HG03442 (cell line): ENCODE data around the gene TANGO6.
"Not testable (repeated sequence)": the region's sequence is repeated elsewhere in the genome, so short reads cannot be mapped to it uniquely, and the experiment has no call there.

ENCODE experiments used
- ATAC-seq: cut with Tn5 transposase; IDR thresholded peaks from one replicate; pipeline ENCODE4 v1.9.1; 2021; ENCODE audit warnings: mild to moderate bottlenecking, moderate library complexity; ENCODE audit not compliant: unreplicated experiment

Gene TANGO6

DNA sequence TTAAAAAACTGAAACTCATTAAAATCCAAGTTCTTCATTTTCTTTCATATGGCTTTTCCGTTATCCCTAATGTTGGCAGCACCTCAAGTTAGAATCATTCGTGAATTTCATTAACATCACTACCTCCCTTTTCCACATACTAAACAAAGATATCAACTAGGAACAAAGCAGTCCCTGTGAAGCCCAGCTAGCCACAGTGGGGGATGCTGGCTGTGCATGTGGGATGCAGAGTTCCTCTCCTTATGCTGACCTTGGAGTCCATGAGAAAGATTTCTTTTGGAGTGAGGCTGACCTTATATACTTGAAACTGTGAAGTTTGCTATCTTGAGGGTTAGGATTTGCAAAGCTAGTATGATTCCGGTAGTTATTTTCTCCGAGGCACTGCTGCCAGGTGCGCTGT lies 117.6 kb downstream of the TANGO6 start:
- no peak for ATAC-seq

GRCh38 chr16:68961778-68962402 lies 118.6 kb downstream of the TANGO6 start:
- no peak for ATAC-seq

DNA sequence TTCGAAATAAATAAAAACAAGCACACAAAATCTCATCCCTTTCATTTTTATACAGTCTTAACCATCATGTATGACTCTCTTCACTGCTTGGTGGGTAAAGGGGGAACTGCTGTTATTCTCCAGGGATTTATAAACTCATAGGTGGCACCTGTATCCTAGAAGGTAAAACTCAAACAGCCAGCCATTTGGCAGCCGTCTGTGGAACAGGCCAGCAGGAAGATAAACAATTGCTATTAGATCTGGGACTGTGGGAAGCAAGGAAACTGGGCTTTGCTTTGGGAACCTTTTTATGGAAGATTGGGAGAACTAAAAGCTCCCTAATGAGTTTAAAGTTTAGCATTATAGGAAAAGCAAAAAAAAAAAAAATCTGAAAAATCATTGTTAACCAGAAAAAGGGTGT lies 126.0 kb downstream of the TANGO6 start:
- ATAC-seq: no peak

- ATAC-seq: no peak
Measured at GRCh38 chr16:68972013-68972412, 128.7 kb downstream of the TANGO6 start.

- ATAC-seq: no peak
Measured at GRCh38 chr16:68972720-68973119, 129.4 kb downstream of the TANGO6 start.

GRCh38 chr16:68973611-68974120 lies 130.3 kb downstream of the TANGO6 start:
- ATAC-seq: no peak

DNA sequence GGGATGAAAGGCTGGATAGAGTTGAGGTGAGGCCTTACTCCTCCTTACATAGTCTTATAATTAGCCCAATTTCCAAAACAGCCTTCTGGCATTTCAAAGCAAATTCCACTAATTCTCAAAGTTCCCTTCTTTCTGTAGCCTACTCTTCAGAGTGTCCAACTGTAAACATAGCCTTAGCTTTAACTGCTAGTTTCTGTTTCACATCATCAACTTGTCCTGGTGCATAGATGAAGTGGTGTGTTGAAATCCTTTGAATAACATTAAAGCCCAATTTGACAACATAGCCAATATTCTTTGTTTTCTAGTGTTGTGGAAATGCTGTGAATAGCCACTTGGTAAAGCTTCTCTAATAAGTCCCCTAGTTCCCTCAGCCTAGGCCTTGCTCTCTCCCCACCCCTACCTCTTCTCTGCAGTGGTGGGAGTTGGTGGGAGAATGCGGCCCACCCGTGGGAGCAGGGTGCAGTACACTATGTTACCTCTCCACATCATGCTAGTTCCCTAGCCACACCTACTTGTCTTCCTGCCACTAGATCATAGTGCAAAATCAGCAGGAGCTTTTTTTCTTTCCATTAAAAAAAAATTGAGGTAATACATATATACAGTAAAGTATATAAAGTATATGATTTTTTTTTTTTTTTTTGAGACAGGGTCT lies 135.1 kb downstream of the TANGO6 start:
- no peak for ATAC-seq

DNA sequence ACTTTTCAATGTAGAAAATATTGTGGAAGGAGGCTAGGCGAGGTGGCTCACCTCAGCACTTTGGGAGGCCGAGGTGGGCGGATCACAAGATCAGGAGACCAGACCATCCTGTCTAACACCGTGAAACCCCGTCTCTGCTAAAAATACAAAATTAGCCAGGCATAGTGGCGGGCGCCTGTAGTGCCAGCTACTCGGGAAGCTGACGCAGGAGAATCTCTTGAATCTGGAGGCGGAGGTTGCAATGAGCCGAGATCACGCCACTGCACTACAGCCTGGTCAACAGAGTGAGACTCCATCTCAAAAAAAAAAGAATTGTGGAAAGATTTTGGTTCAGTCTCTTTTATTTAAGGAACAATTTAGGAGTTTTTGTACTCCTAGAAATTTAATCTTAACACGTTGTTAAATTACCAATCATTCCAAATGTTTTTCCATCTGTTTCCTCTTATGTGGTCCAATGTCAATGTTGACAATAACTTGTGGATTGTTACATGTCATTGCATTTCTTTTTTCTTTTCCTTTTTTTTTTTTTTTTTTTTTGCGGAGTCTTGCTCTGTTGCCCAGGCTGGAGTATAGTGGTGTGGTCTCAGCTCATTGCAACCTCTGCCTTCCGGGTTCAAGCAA lies 137.5 kb downstream of the TANGO6 start:
- no peak for ATAC-seq

GRCh38 chr16:68981971-68982370 lies 138.6 kb downstream of the TANGO6 start:
- ATAC-seq: no peak

DNA sequence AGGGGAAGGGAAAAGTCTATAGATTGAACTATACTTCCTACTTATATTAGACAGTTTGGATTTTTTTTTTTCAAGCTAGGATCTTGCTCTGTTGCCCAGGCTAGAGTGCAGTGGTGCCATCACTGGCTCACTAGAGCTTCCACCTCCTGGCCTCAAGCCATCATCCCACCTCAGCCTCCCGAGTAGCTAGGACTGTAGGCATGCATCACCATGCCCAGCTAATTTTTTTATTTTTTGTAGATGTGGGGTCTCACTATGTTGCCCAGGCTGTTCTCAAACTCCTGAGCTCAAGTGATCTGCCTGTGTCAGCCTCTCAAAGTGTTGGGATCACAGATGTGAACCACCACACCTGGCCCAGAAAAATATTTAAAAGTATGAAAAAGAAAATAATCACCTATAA lies 141.1 kb downstream of the TANGO6 start:
- ATAC-seq: no peak

DNA sequence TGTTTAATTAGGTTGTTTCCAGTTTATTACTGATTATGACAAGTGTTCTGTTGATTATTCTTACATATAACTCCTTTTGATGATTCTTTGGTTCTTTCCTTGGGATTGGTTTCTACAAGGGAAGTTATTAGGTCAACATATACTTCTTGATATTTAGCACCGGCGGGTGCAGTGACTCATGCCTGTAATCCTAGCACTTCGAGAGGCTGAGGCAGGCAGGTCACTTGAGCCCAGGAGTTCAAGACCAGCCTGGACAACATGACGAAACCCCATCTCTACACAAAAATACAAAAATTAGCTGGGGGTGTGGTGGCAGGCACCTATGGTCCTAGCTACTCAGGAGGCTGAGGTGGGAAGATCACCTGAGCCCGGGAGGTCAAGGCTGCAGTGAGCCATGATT lies 141.9 kb downstream of the TANGO6 start:
- ATAC-seq: no peak

- no peak for ATAC-seq
Measured at GRCh38 chr16:68985855-68986254, 142.5 kb downstream of the TANGO6 start.

GRCh38 chr16:68987734-68988457 lies 144.6 kb downstream of the TANGO6 start:
- no peak for ATAC-seq

- not testable (repeated sequence) for ATAC-seq
Measured at GRCh38 chr16:68990172-68990845, 147.0 kb downstream of the TANGO6 start.

GRCh38 chr16:68991075-68991474 lies 147.7 kb downstream of the TANGO6 start:
- no peak for ATAC-seq

- ATAC-seq: no peak
Measured at GRCh38 chr16:68992521-68992920, 149.2 kb downstream of the TANGO6 start.

GRCh38 chr16:68993456-68993855 lies 150.1 kb downstream of the TANGO6 start:
- no peak for ATAC-seq

DNA sequence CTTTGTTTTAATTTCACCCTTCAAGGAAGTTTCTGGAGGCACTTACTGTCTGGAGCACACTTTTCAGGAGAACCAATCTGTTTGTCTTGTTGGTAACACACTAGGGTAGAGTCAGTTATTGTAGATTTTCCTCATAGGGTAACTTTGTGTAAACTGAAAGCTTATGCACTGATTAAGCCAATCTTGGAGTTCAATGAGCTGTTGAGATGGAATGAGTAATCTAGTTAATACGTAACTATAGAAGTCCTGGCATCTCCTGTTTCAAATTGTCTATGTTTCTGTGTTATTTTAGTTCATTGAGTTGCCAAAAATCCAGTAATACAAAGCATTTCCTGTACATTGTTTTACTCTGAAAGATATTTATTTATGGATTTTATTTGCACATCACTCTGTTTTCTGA lies 150.6 kb downstream of the TANGO6 start:
- ATAC-seq: no peak

DNA sequence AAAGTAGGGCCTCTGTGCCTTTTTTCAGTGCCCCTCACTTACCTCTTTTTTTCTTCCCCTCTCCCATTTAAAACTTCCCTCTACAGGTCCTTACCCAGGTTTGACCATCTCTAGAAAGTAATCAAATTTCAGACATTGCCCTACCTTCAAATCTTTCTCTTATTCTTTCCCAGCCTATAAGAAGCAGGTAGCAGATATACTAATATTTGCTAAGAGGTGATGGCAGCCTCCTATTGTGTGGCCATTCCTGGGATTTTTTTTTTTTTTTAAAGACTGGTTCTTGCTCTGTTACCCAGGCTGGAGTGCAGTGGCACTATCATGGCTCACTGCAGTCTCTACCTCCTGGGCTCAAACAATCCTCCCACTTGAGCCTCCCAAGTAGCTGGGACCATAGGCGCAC lies 151.0 kb downstream of the TANGO6 start:
- ATAC-seq: no peak

DNA sequence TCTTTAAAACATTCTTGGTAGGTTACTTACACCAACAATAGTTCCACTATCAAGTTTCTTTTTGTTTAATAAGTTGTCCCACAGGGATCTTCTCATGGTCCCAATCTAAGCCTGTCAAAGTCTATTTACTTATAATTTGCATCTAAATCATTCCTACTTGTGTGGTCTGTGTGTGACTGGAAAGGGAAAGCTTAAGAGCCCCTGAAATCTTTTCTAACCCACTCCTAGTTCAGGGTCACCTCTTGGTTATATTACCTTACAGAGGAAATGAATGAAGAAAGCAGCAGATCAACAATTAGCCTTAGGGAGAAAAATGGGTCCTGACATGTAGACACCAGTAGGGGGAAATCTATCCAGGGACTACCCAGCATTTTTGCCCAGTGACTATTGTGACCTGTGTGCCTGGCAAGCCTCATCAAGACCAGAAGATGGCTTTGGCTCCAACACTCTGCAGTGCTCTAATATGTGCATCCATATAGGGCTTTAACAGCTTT lies 151.7 kb downstream of the TANGO6 start:
- no peak for ATAC-seq

DNA sequence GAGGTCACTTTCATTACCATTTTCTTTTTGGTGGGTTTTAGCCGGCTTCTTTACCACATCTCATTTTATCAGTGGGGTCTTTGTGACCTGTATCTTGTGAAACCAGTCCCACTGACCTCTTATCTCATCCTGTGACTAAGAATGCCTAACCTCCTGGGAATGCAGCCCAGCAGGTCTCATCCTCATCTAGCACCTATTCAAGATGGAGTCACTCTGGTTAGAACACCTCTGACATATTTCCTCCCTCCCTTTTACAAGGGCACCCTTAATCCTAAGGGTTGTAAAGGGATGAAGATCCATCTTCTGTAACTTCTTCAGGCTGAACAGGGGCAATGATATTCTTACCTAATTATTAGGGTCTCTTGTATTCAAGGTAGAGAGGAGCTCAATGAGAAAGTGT lies 154.2 kb downstream of the TANGO6 start:
- ATAC-seq: no peak
